Neural cell (in vitro differentiated cells): ENCODE results near the gene TTLL5. TPM values are rescaled to one million over a fixed set of nuclear protein-coding genes. Genes with fewer than 3 reads are reported as not detected.

Experiments
- H2AFZ ChIP-seq: fragments of 200-600, 300-800 bp; sonication (generic), shearing (Covaris generic); 2 replicates; pipeline ENCODE4 v1.6.0; 2014; ENCODE audit warnings: low read depth, mild to moderate bottlenecking, antibody characterized with exemption, low read length, moderate library complexity
- H3F3A ChIP-seq: fragments of 200-600 bp; shearing (Covaris generic); 2 replicates; pipeline ENCODE4 v1.6.1; 2016; ENCODE audit warnings: mild to moderate bottlenecking, moderate library complexity, mixed read lengths, antibody characterized with exemption, low read length; ENCODE audit not compliant: insufficient read depth, poor library complexity, severe bottlenecking
- H3K27ac ChIP-seq: fragments of 200-600, 300-800 bp; sonication (generic), shearing (Covaris generic); 2 replicates; pipeline ENCODE4 v1.5.1; 2014; ENCODE audit warnings: mild to moderate bottlenecking, low read length, moderate library complexity
- H3K27me3 ChIP-seq: fragments of 300-800, 200-600 bp; sonication (generic), shearing (Covaris generic); 2 replicates; pipeline ENCODE4 v1.6.0; 2014; ENCODE audit warnings: mild to moderate bottlenecking, low read depth, low read length, moderate library complexity; ENCODE audit not compliant: insufficient read depth
- H3K36me3 ChIP-seq: fragments of 300-800, 200-600 bp; sonication (generic), shearing (Covaris generic); 2 replicates; pipeline ENCODE4 v1.5.1; 2014; ENCODE audit warnings: mild to moderate bottlenecking, antibody characterized with exemption, low read length, moderate library complexity; ENCODE audit not compliant: insufficient read depth
- H3K4me2 ChIP-seq: fragments of 300-800, 200-600 bp; sonication (generic), shearing (Covaris generic); 2 replicates; pipeline ENCODE4 v1.6.0; 2014; ENCODE audit warnings: mild to moderate bottlenecking, low read length
- H3K4me3 ChIP-seq: fragments of 300-800, 200-600 bp; sonication (generic), shearing (Covaris generic); 2 replicates; pipeline ENCODE4 v1.5.1; 2014; ENCODE audit warnings: mild to moderate bottlenecking, low read length, moderate library complexity
- H3K79me2 ChIP-seq: fragments of 200-600 bp; shearing (Covaris generic); replicated peaks from 2 replicates; pipeline ENCODE4 v1.6.0; 2014; ENCODE audit warnings: mild to moderate bottlenecking, low read length, moderate library complexity; ENCODE audit not compliant: insufficient read depth
- H3K9ac ChIP-seq: fragments of 300-800, 200-600 bp; sonication (generic), shearing (Covaris generic); 2 replicates; pipeline ENCODE4 v1.6.1; 2016; ENCODE audit warnings: mild to moderate bottlenecking, low read length, mixed read lengths
- H3K9me2 ChIP-seq: fragments of 200-600 bp; shearing (Covaris generic); 2 replicates; pipeline ENCODE4 v1.6.1; 2016; ENCODE audit warnings: mild to moderate bottlenecking, low read length, mixed read lengths; ENCODE audit not compliant: insufficient read depth
- H3K9me3 ChIP-seq: fragments of 200-600, 300-800 bp; sonication (generic), shearing (Covaris generic); 2 replicates; pipeline ENCODE4 v1.6.1; 2016; ENCODE audit warnings: mild to moderate bottlenecking, mixed run types, low read length, moderate library complexity, mixed read lengths
- H4K20me1 ChIP-seq: fragments of 200-600 bp; shearing (Covaris generic); 2 replicates; pipeline ENCODE4 v1.6.1; 2016; ENCODE audit warnings: mild to moderate bottlenecking, mixed run types; ENCODE audit not compliant: insufficient read depth
- CTCF ChIP-seq: fragments of 450-650 bp; IDR thresholded peaks from 2 replicates; pipeline ENCODE4 v1.5.1; 2014; ENCODE audit warnings: antibody characterized with exemption, mild to moderate bottlenecking, moderate library complexity; ENCODE audit not compliant: poor library complexity, severe bottlenecking
- EP300 ChIP-seq: fragments of 450-650 bp; conservative IDR thresholded peaks from 2 replicates; pipeline ENCODE4 v1.6.1; 2014; ENCODE audit warnings: antibody characterized with exemption, mild to moderate bottlenecking, moderate library complexity; ENCODE audit not compliant: poor library complexity, severe bottlenecking
- EZH2 ChIP-seq: fragments of 200-600, 300-800 bp; shearing (Covaris generic), sonication (generic); IDR thresholded peaks from 2 replicates; pipeline ENCODE4 v1.6.1; 2014; ENCODE audit warnings: antibody characterized with exemption, low read length, borderline replicate concordance, mild to moderate bottlenecking; ENCODE audit not compliant: insufficient read depth, poor library complexity, severe bottlenecking
- MXI1 ChIP-seq: fragments of 450-650 bp; conservative IDR thresholded peaks from 2 replicates; pipeline ENCODE4 v1.6.1; 2014; ENCODE audit warnings: antibody characterized with exemption, mild to moderate bottlenecking; ENCODE audit not compliant: poor library complexity, severe bottlenecking
- POLR2AphosphoS5 ChIP-seq: IDR thresholded peaks from 2 replicates; pipeline ENCODE4 v1.6.1; 2012
- RAD21 ChIP-seq: fragments of 450-650 bp; conservative IDR thresholded peaks from 2 replicates; pipeline ENCODE4 v1.6.1; 2014; ENCODE audit warnings: antibody characterized with exemption, mild to moderate bottlenecking, moderate library complexity
- REST ChIP-seq: IDR thresholded peaks from 2 replicates; pipeline ENCODE4 v1.6.1; 2012; ENCODE audit warnings: borderline replicate concordance
- SMC3 ChIP-seq: fragments of 450-650 bp; conservative IDR thresholded peaks from 2 replicates; pipeline ENCODE4 v1.6.1; 2014; ENCODE audit warnings: antibody characterized with exemption, mild to moderate bottlenecking, moderate library complexity; ENCODE audit not compliant: poor library complexity
- TAF1 ChIP-seq: IDR thresholded peaks from 2 replicates; pipeline ENCODE4 v1.6.1; 2012; ENCODE audit warnings: low read depth
- polyA plus RNA-seq: library from polyadenylated mRNA; depleted of rRNA; stranded (reverse); fragments of >200 nt; gene quantifications from 2 replicates; pipeline ENCODE4 v1.2.3, GENCODE V29; 2014

Gene TTLL5
- polyA plus RNA-seq, 1 donor from 2014 or later = 8.2 TPM

GRCh38 chr14:75904311-75904710 lies 243.3 kb downstream of the TTLL5 start:
- H3K9ac ChIP-seq = no peak overlapping the region
- no peak for TF ChIP-seq TAF1
- TF ChIP-seq EP300 = no peak
- TF ChIP-seq RAD21 = no peak
- no peak for TF ChIP-seq REST
- TF ChIP-seq SMC3 = no peak
- TF ChIP-seq EZH2 = no peak
- TF ChIP-seq CTCF = no peak
- no peak for TF ChIP-seq POLR2AphosphoS5
- TF ChIP-seq MXI1 = no peak
- H3K4me3 ChIP-seq = no peak overlapping the region
- H2AFZ ChIP-seq = no peak overlapping the region
- no peaks in the 10 kb centered on the region for H4K20me1 ChIP-seq
- H3K36me3 ChIP-seq = no peaks in the 10 kb centered on the region
- no peaks in the 10 kb centered on the region for H3K9me3 ChIP-seq
- H3K79me2 ChIP-seq = no peaks in the 10 kb centered on the region
- H3K4me2 ChIP-seq = no peak overlapping the region
- H3K27me3 ChIP-seq = no peaks in the 10 kb centered on the region
- no peaks in the 10 kb centered on the region for H3K9me2 ChIP-seq
- no peak overlapping the region for H3K27ac ChIP-seq
- H3F3A ChIP-seq = no peaks in the 10 kb centered on the region

GRCh38 chr14:75905147-75905904 lies 244.3 kb downstream of the TTLL5 start:
- Histone ChIP-seq H3K36me3 (no peaks in the 10 kb centered on the region), H3K4me2 (no peak overlapping the region), H3K9me3 (no peaks in the 10 kb centered on the region), H3K9me2 (no peaks in the 10 kb centered on the region), H3F3A (no peaks in the 10 kb centered on the region), H3K9ac (no peak overlapping the region), H3K27me3 (no peaks in the 10 kb centered on the region), H3K4me3 (no peak overlapping the region), H3K27ac (no peak overlapping the region), H2AFZ (no peak overlapping the region), H3K79me2 (no peaks in the 10 kb centered on the region), H4K20me1 (no peaks in the 10 kb centered on the region)
- no peak for TF ChIP-seq RAD21
- TF ChIP-seq TAF1 = no peak
- no peak for TF ChIP-seq EP300
- no peak for TF ChIP-seq CTCF
- TF ChIP-seq REST = no peak
- TF ChIP-seq MXI1 = no peak
- no peak for TF ChIP-seq EZH2
- TF ChIP-seq SMC3 = no peak
- TF ChIP-seq POLR2AphosphoS5 = no peak
